GM19023 (cell line): Measurements from ENCODE around the gene ATP4A.

Source experiments
- ATAC-seq: cut with Tn5 transposase; IDR thresholded peaks from one replicate; pipeline ENCODE4 v1.9.1; 2021; ENCODE audit warnings: mild to moderate bottlenecking, moderate library complexity; ENCODE audit not compliant: unreplicated experiment

Gene ATP4A

DNA sequence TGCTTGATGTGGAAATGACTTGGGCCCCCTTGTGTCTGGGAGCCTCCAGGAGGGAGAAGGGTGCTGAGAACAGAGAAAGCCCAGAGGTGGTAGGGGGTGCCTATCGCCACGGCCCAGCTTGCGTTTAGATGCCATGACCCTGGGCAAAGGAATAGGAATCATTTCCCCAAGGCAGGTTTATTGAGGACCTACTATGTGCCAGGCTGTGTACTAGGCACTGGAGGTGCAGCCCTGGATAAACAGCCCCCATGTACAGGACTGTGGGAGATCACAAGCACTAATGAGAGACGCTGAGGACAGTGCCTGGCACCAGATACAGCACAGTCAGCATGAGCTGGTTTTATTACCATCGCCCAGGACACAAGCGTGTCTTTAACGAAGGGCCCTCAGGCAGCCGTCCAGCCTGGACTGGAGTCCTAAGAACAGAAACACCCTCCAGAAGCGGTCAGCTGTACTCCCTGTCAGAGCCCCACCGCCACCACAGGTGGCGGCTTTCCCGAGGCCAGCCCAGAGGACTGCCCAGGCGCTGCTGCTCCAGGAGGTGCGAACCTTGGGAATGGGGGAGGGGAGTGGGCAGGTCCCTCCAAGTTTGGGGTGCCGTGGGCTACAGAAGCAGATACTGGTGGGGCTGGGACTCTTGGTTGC lies 13.5 kb downstream of the ATP4A start:
- ATAC-seq = no peak

- ATAC-seq = no peak
Measured at GRCh38 chr19:35549174-35549788, 14.2 kb downstream of the ATP4A start.

DNA sequence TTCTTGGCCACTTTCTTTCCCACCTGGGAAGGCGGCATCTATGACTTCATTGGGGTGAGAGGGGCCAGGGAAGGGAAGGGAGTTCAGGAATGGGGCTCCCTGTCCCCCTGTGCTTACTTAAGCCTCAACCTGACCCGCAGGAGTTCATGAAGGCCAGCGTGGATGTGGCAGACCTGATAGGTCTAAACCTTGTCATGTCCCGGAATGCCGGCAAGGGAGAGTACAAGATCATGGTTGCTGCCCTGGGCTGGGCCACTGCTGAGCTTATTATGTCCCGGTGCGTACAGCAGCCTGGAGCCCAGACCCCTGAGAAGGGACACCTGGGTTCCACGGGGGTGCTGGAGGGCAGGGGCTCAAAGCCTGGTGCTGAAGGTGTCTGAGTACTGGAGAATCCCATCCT lies 16.9 kb downstream of the ATP4A start:
- ATAC-seq = no peak

DNA sequence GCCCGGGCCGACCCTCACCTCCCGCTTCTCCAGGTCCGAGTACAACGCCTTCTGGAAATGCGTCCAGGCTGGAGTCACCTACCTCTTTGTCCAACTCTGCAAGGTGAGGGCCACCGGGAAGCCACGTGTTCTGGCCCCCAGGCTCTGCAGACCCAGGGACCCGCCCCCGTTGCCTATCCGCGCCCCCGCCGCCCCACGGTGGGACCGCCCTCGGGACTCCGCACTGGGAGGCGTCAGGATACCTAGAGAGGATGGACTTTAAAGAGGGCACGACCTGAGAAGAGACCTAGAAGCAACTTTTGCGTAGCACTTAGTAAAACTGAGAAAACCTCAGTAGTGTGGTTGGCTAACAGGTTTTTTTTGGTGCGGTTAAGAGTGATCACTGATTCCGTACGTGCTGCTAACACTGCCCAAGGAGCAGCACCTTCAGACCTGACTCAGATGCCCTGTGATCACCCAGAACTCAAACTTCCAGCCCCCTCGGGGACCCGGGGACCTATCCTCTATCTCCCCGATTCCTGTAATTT lies 17.5 kb downstream of the ATP4A start:
- ATAC-seq = peak; percentile 55

DNA sequence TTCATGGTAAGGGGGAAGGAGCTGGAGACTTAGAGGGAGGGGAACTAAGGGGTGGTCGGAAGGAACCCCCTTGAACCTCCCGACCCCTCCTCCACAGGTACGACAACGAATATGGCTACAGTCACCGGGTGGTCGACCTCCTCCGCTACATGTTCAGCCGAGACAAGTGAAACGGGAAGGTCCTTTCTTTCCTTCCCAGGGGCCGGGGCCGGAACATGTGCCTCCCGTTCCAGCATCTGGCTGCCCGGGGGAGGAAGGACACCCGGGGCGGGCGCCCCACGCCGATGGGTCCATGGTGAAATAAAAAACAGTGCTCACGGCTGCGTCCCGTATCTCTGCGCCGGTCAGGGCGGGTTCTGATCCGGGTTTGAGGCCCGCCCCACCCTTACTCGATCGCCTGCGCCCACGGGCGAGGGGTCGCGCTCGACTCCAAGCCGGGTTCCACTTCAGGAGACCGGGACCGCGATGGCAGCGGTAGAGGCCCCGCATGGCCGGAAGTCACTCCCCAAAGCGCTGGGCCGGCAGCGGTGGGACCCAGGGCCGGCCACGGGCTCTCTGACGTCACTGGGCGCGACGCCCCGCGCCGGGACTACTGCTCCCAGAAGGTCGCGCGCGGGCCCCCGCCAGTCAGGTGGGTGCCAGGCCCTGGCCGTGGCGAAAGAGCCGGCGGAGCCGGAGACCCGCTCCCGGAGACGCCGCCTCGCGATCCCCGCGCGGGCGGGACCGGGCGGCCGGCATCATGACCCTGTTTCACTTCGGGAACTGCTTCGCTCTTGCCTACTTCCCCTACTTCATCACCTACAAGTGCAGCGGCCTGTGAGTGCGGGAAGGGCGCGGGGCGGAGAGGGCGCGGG lies 18.2 kb downstream of the ATP4A start, which contains the start of gene TMEM147:
TMEM147 (plus strand) TSS at position 626 of the 854 bp plus-strand sequence; CDS start at position 740, 114 bp downstream.
- peak; percentile 74 for ATAC-seq

GRCh38 chr19:35544110-35544802 lies 19.2 kb downstream of the ATP4A start:
- no peak for ATAC-seq

- ATAC-seq = no peak
Measured at GRCh38 chr19:35543280-35544109, 20.0 kb downstream of the ATP4A start.

- ATAC-seq = no peak
Measured at GRCh38 chr19:35542209-35542608, 21.2 kb downstream of the ATP4A start.

DNA sequence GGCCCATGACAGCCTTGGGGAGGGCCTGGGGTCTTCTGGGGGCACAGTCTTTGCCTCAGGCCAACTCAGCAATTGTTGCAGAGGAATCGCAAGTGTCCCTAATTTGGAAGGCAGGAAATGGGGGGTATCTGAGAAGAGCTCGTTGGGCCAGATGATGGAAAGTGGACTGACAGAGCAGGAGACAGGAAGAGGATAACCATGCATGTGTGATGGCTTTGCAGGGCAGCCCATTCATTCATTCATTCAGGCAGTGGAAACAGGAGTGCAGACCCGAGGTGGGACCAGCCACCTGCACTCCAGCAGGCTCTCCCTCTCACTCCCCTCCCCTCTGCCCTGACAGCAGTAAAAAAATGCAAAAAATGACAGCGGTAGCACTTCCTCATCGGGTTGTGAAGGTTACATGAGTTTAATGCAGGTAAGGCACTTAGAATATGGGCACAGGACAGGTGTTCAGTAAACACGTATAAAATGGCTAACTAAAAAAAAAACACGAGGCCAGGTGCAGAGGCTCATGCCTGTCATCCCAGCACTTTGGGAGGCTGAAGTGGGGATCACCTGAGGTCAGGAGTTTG lies 23.0 kb downstream of the ATP4A start:
- ATAC-seq = no peak

- no peak for ATAC-seq
Measured at GRCh38 chr19:35539850-35540249, 23.6 kb downstream of the ATP4A start.

- ATAC-seq = no peak
Measured at GRCh38 chr19:35539314-35539713, 24.1 kb downstream of the ATP4A start.

DNA sequence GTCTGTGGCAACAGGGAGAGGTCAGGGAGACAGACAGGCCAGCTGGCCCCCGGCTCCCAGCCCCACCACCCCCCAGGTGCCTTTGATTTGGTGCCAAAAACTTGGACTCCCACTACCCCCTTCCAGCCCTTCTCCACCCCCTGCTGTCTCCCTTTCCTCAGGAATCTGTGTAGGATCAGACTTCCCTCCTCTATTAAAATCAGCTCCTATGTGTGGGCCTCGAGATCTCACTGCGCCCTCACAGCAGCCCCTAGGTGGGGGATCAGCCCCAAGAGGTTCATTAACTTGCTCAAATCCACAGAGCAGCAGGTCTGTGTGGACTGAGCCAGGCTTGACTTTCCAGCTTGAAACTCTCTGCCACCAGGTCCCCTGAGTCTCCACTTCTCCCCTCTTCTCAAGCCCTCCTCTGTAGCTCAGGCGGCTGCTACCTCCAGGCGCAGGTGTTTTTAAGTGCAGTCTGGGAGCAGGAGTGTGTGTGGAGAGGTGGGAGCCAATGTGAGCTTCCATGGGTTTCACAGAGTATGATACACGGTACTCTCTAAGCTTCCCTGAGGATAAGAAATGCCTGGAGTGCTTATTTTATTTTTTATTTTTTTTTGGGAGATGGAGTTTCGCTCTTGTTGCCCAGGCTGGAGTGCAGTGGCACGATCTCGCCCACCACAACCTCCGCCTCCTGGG lies 28.5 kb downstream of the ATP4A start:
- no peak for ATAC-seq

GRCh38 chr19:35533822-35534392 lies 29.6 kb downstream of the ATP4A start:
- no peak for ATAC-seq

DNA sequence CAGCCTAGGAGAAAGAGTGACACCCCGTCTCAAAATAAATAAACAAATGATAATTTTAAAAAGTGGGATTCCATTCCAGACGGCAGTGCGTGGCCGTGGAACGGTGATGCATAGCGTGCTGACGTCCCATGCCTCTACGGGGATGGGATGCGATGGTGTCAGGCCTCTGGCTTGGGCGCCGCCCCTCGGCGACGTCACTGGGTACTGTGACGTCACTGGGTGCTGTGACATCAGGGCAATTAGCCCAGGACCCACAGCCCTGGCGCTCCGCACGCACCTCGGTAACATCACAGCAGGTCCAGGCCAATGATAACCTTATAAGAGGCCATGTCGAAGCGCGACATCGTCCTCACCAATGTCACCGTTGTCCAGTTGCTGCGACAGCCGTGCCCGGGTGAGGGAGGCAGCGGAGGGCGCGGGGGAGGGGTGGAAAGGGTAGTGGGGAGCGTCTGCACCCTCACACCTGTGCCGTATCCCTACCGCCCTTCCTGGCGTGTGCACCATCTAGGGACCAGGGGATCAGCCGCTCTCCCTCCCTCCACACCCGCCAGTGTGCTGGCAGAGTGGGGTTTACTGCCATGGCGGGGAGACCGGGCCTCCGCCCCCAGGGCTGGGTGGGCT lies 30.1 kb downstream of the ATP4A start, which contains the start of gene GAPDHS:
GAPDHS (plus strand) TSS at position 256 of the 621 bp plus-strand sequence; CDS start at position 328, 72 bp downstream.
- no peak for ATAC-seq

GRCh38 chr19:35531291-35531690 lies 32.2 kb downstream of the ATP4A start:
- ATAC-seq = no peak

GRCh38 chr19:35529241-35530218 lies 33.9 kb downstream of the ATP4A start:
- ATAC-seq = no peak
